K562 (cell line): ENCODE results near the gene BMP6. TPM values are rescaled to one million over a fixed set of nuclear protein-coding genes. Genes with fewer than 3 reads are reported as not detected.

Experiments used
- ATAC-seq: fragments of 200-7000 bp; cut with Tn5 transposase; 3 replicates; pipeline ENCODE4 v1.9.1; 2020; ENCODE audit warnings: moderate library complexity
- BruUV-seq: library from RNA; stranded (reverse); fragments of 400-500 nt; replicated peaks from 2 replicates; lab custom pipeline; 2021; lab: Mats Ljungman, UMichigan
- CTCF ChIA-PET: fragments of 300-600 bp; formaldehyde crosslinking; extraction: SDS; loops from one replicate; lab custom pipeline; 2021; ENCODE audit warnings: low intra/inter-chr PET ratio; lab: Yijun Ruan, JAX
- POLR2A ChIA-PET: fragments of 300-600, 350-650 bp; sonication (Branson Sonifier 250); formaldehyde crosslinking; extraction: SDS; loops from one replicate; lab custom pipeline; 2021; ENCODE audit warnings: antibody characterized with exemption, inconsistent platforms; lab: Yijun Ruan, JAX
- DNase-seq, 4 experiments: peaks; one replicate each; pipeline versions ENCODE4 v3.0.0 to v3.0.0-alpha.2; 2011 to 2018; ENCODE audit warnings: low spot score in 3 of 4, mixed read lengths in 3 of 4; ENCODE audit errors: extremely low read depth in 1 of 4
- FAIRE-seq: peaks from 2 replicates; lab custom pipeline; 2011; peaks lifted over from hg19 to GRCh38; lab: Jason Lieb, UNC
- H2AFZ ChIP-seq: 2 replicates; pipeline ENCODE4 v1.6.0; 2011; ENCODE audit warnings: low read depth, low read length, control low read depth, inconsistent platforms
- H3K27ac ChIP-seq: fragments of 200-600 bp; 3 replicates; pipeline ENCODE4 v1.8.0; 2011; ENCODE audit warnings: low read depth, mild to moderate bottlenecking, control low read depth, inconsistent platforms, low read length, moderate library complexity, mixed read lengths; ENCODE audit errors: extremely low read depth
- H3K27me3 ChIP-seq, 2 experiments: fragments of 300-600 bp in 1 of 2; 2 replicates in 1 of 2; 3 replicates in 1 of 2; pipeline versions ENCODE4 v1.6.0 to v1.8.0; 2011; ENCODE audit warnings: inconsistent platforms in 2 of 2, low read length in 2 of 2, mild to moderate bottlenecking in 1 of 2, mixed read lengths in 1 of 2, moderate library complexity in 1 of 2; ENCODE audit not compliant: control insufficient read depth in 2 of 2, insufficient read depth in 2 of 2
- H3K36me3 ChIP-seq: fragments of 300-600 bp; 3 replicates; pipeline ENCODE4 v1.8.0; 2011; ENCODE audit warnings: mild to moderate bottlenecking, low read length, inconsistent platforms; ENCODE audit not compliant: control insufficient read depth, insufficient read depth
- H3K4me1 ChIP-seq, 2 experiments: fragments of 200-600 bp in 1 of 2; replicated peaks in 1 of 2; 2 replicates in 1 of 2; 3 replicates in 1 of 2; pipeline versions ENCODE4 v1.5.1 to v1.8.0; 2011; ENCODE audit warnings: inconsistent platforms in 2 of 2, low read length in 2 of 2, mild to moderate bottlenecking in 1 of 2, mixed read lengths in 1 of 2, moderate library complexity in 1 of 2; ENCODE audit not compliant: control insufficient read depth in 2 of 2, insufficient read depth in 2 of 2
- H3K4me2 ChIP-seq: 2 replicates; pipeline ENCODE4 v1.6.1; 2011; ENCODE audit warnings: low read length, control low read depth, inconsistent platforms, mixed read lengths; ENCODE audit not compliant: insufficient read depth
- H3K4me3 ChIP-seq: fragments of 200-600 bp; sonication (generic), shearing (Covaris generic); 2 replicates; pipeline ENCODE4 v1.5.1; 2016; ENCODE audit warnings: control low read depth, inconsistent platforms
- H3K79me2 ChIP-seq: fragments of 200-600 bp; 3 replicates; pipeline ENCODE4 v1.8.0; 2011; ENCODE audit warnings: low read length, inconsistent platforms; ENCODE audit not compliant: control insufficient read depth, insufficient read depth
- H3K9ac ChIP-seq, 2 experiments: 2 replicates each; pipeline versions ENCODE4 v1.6.0 to v1.6.1; 2011; ENCODE audit warnings: low read depth in 2 of 2, low read length in 2 of 2, control low read depth in 1 of 2, inconsistent platforms in 1 of 2, mild to moderate bottlenecking in 1 of 2, mixed read lengths in 1 of 2; ENCODE audit not compliant: insufficient read depth in 1 of 2
- H3K9me1 ChIP-seq: one replicate; pipeline ENCODE4 v1.6.0; 2011; ENCODE audit warnings: inconsistent platforms, mild to moderate bottlenecking, low read length, moderate library complexity; ENCODE audit not compliant: control insufficient read depth, insufficient read depth
- H3K9me3 ChIP-seq: replicated peaks from 2 replicates; pipeline ENCODE4 v1.5.1; 2011; ENCODE audit warnings: low read depth, low read length, inconsistent platforms; ENCODE audit not compliant: control insufficient read depth, insufficient read depth
- H4K20me1 ChIP-seq: replicated peaks from 2 replicates; pipeline ENCODE4 v1.6.1; 2011; ENCODE audit warnings: low read length, inconsistent platforms, mixed read lengths; ENCODE audit not compliant: control insufficient read depth, insufficient read depth
- DACH1 ChIP-seq: fragments of 450-650 bp; IDR thresholded peaks from 2 replicates; pipeline ENCODE4 v1.6.1; 2018; ENCODE audit not compliant: partially characterized antibody
- FOXA1 ChIP-seq: fragments of 450-650 bp; IDR thresholded peaks from 2 replicates; pipeline ENCODE4 v1.6.1; 2016; ENCODE audit warnings: mild to moderate bottlenecking, borderline replicate concordance
- GATAD2B ChIP-seq: fragments of 450-650 bp; IDR thresholded peaks from 2 replicates; pipeline ENCODE4 v1.6.1; 2017; ENCODE audit warnings: mild to moderate bottlenecking, borderline replicate concordance
- SIRT6 ChIP-seq: IDR thresholded peaks from one replicate; pipeline ENCODE4 v1.6.1; 2012; ENCODE audit warnings: low read depth, mild to moderate bottlenecking, control low read depth, inconsistent platforms, low read length, moderate library complexity
- SNRNP70 ChIP-seq: fragments of 200-400 bp; formaldehyde crosslinking; optimal IDR thresholded peaks from 2 replicates; pipeline ENCODE3; 2017; ENCODE audit warnings: low read depth, low read length
- SUPT5H ChIP-seq: fragments of 450-650 bp; IDR thresholded peaks from 2 replicates; pipeline ENCODE4 v1.6.1; 2016
- THRAP3 ChIP-seq: fragments of 450-650 bp; IDR thresholded peaks from 2 replicates; pipeline ENCODE4 v1.6.1; 2016; ENCODE audit warnings: mild to moderate bottlenecking, inconsistent platforms, borderline replicate concordance
- WGBS: fragments of 100-300 bp; shearing (Covaris generic); methylation state at CpG from one replicate; pipeline ENCODE4 v1.1.6; 2016; ENCODE audit warnings: low coverage, mixed read lengths; ENCODE audit not compliant: insufficient coverage; ENCODE audit errors: missing lambda C conversion rate; 5-methylcytosine and 5-hydroxymethylcytosine counted together
- in situ Hi-C: fragments of 300-500 bp; cut with MboI; formaldehyde crosslinking; loops from 4 replicates; pipeline ENCODE4 v1.15.0; 2018; ENCODE audit warnings: inconsistent platforms, mixed read lengths
- intact Hi-C: fragments of 100-400 bp; cut with micrococcal nuclease; formaldehyde crosslinking; loops from 2 replicates; pipeline ENCODE4 v1.14.2; 2022
- polyA plus RNA-seq, 8 experiments: library from polyadenylated mRNA; depleted of rRNA in 4 of 8; stranded (reverse) in 5 of 8; unstranded in 3 of 8; fragments of >200 nt; fragmentation: Nextera tagmentation in 2 of 8; fragmentation: Illumina TruSeq in 1 of 8; extraction: Ambion mirVana in 2 of 8; extraction: Trizol in 1 of 8; gene quantifications; 2 replicates each; pipeline versions ENCODE4 v1.2.1 to v1.2.3, GENCODE V29; 2011 to 2014; ENCODE audit warnings: inconsistent platforms in 1 of 8, missing spikeins in 1 of 8
- total RNA-seq, 7 experiments: library from RNA; depleted of rRNA in 6 of 7; stranded (reverse); fragments of >200 nt in 6 of 7; fragmentation: Illumina TruSeq in 2 of 7; extraction: Trizol in 2 of 7; gene quantifications; 2 replicates each; pipeline versions ENCODE4 v1.2.1 to v1.2.3, GENCODE V29; 2011 to 2021; ENCODE audit warnings: low replicate concordance in 1 of 7

The BMP6 gene
- total and polyA plus RNA-seq, 9 of the 15 experiments (the other 6 are each of a cell fraction or from before 2014, with no cell fraction given), result 0.01 to 0.13 (median 0.06) TPM; not detected in 3

- Histone ChIP-seq H3K4me2 (no peak overlapping the region), H3K79me2 (no peaks in the 10 kb centered on the region), H3K9ac (no peak overlapping the region), H3K9me3 (0 out of 2 replicates have a peak, but pooled peaks cover 2% of the 10 kb centered on the region), H3K27me3 (peaks cover 5 to 19% of the 10 kb centered on the region in 2 experiments; a peak in 4 of 5 replicates), H3K9me1 (no peaks in the 10 kb centered on the region), H3K4me3 (no peak overlapping the region), H3K36me3 (no peaks in the 10 kb centered on the region), H3K27ac (no peak overlapping the region), H2AFZ (no peak overlapping the region), H4K20me1 (no peaks in the 10 kb centered on the region), H3K4me1 (peaks cover 16 to 29% of the 10 kb centered on the region in 2 experiments)
- intact Hi-C loops (no loop called here), in situ Hi-C loops (no loop called here)
- ATAC-seq (no peak), DNase-seq (no peak), FAIRE-seq (no peak)
- 25% methylated on average over 5 of the region's 5 CpGs for WGBS
- no peak for TF ChIP-seq SUPT5H
- TF ChIP-seq FOXA1, result no peak
- TF ChIP-seq THRAP3, result no peak
- 0 out of 2 replicates have a peak, but pooled peaks have one; percentile 14 for TF ChIP-seq GATAD2B
- TF ChIP-seq SNRNP70, result no peak
- no peak for TF ChIP-seq SIRT6
- TF ChIP-seq DACH1, result peak; percentile 95
- CTCF ChIA-PET, result no interaction called here
- POLR2A ChIA-PET, result interaction anchor here (0.6 kb wide), 1 partner anchor 562 kb away, joined by 3 read pairs; no protein-coding TSS in a partner anchor
- no TSS peak for BruUV-seq
Observed at GRCh38 chr6:7677229-7677628, 48.7 kb upstream of the BMP6 start.
